HepG2 (cell line): ENCODE data around the gene NTSR2. TPM values are rescaled to one million over a fixed set of nuclear protein-coding genes. Genes with fewer than 3 reads are reported as not detected.

Experiments
- ARID4A ChIP-seq: sonication (generic); formaldehyde crosslinking; IDR thresholded peaks from 2 replicates; pipeline ENCODE4 v1.5.0; 2020; ENCODE audit warnings: mild to moderate bottlenecking, missing genetic modification reagents, borderline replicate concordance
- NFYC ChIP-seq: IDR thresholded peaks from 2 replicates; pipeline ENCODE4 v1.6.1; 2016; ENCODE audit warnings: missing genetic modification reagents, missing compliant biosample characterization
- SCMH1 ChIP-seq: sonication (generic); formaldehyde crosslinking; IDR thresholded peaks from 2 replicates; pipeline ENCODE4 v1.9.0; 2021; ENCODE audit warnings: missing genetic modification reagents, mild to moderate bottlenecking, borderline replicate concordance
- SNAPC4 ChIP-seq: sonication (generic); formaldehyde crosslinking; IDR thresholded peaks from 2 replicates; pipeline ENCODE4 v1.4.0; 2020; ENCODE audit warnings: mild to moderate bottlenecking, missing genetic modification reagents
- SOX6 ChIP-seq, 2 experiments: fragments of 450-650 bp in 1 of 2; sonication (generic) in 1 of 2; formaldehyde crosslinking in 1 of 2; IDR thresholded peaks; 2 replicates each; pipeline versions ENCODE4 v1.4.0 to v1.6.1; 2017 to 2020; ENCODE audit warnings: antibody characterized with exemption in 1 of 2, mild to moderate bottlenecking in 1 of 2, missing genetic modification reagents in 1 of 2
- SP4 ChIP-seq: sonication (generic); formaldehyde crosslinking; IDR thresholded peaks from 2 replicates; pipeline ENCODE4 v1.8.1; 2023; ENCODE audit warnings: mild to moderate bottlenecking, missing genetic modification reagents
- THAP11 ChIP-seq: IDR thresholded peaks from 2 replicates; pipeline ENCODE4 v1.6.1; 2016; ENCODE audit warnings: missing biosample characterization, missing genetic modification reagents
- UBTF ChIP-seq: sonication (generic); formaldehyde crosslinking; IDR thresholded peaks from 2 replicates; pipeline ENCODE4 v1.4.0; 2020; ENCODE audit warnings: mild to moderate bottlenecking, missing genetic modification reagents
- ZKSCAN1 ChIP-seq: fragments of 150-350 bp; IDR thresholded peaks from 2 replicates; pipeline ENCODE4 v1.6.1; 2014; ENCODE audit warnings: low read length
- ZNF740 ChIP-seq: sonication (generic); formaldehyde crosslinking; IDR thresholded peaks from 2 replicates; pipeline ENCODE4 v1.4.0; 2020; ENCODE audit warnings: missing genetic modification reagents
- polyA plus RNA-seq, 8 experiments: library from polyadenylated mRNA; depleted of rRNA in 3 of 8; stranded (reverse) in 7 of 8; unstranded in 1 of 8; fragments of >200 nt; fragmentation: Illumina TruSeq in 4 of 8; extraction: Trizol in 4 of 8; gene quantifications; 2 replicates each; pipeline versions ENCODE4 v1.2.1 to v1.2.3, GENCODE V29; 2011 to 2016; ENCODE audit warnings: low read depth in 4 of 8, missing spikeins in 1 of 8, mixed read lengths in 1 of 8; ENCODE audit not compliant: insufficient read depth in 1 of 8
- total RNA-seq, 5 experiments: library from RNA; depleted of rRNA; stranded (reverse); fragments of >200 nt; fragmentation: Illumina TruSeq; extraction: Trizol; gene quantifications; 2 replicates each; pipeline ENCODE4 v1.2.3, GENCODE V29; 2016; ENCODE audit warnings: low read depth in 1 of 5

Gene NTSR2
- total and polyA plus RNA-seq, 2 of the 13 experiments (the other 11 are each of a cell fraction or from before 2014, with no cell fraction given) = not detected

- TF ChIP-seq UBTF (no peak), ARID4A (CRISPR knock-in tag) (no peak), SP4 (CRISPR knock-in tag) (no peak), ZNF740 (CRISPR knock-in tag) (no peak), SNAPC4 (CRISPR knock-in tag) (no peak), NFYC (CRISPR knock-in tag) (no peak), SCMH1 (CRISPR knock-in tag) (no peak), ZKSCAN1 (no peak), SOX6 (IDR thresholded peaks at IDR 0.05) (no peak), SOX6 (CRISPR knock-in tag; IDR thresholded peaks at IDR 0.05) (no peak), THAP11 (CRISPR knock-in tag) (no peak)
Observed at GRCh38 chr2:11663427-11663826, 6.6 kb downstream of the NTSR2 start (continued).
